Activated naive CD4-positive, alpha-beta T cell treated with Interleukin-2 at 50 U/mL for 16 hours (primary cell): ENCODE measurements around the gene UBA52.
"Not testable (repeated sequence)": the region's sequence is repeated elsewhere in the genome, so short reads cannot be mapped to it uniquely, and the experiment has no call there.

Experiments
- DNase-seq: peaks from one replicate; pipeline ENCODE4 v3.0.0-alpha.2; 2020

The UBA52 gene

DNA sequence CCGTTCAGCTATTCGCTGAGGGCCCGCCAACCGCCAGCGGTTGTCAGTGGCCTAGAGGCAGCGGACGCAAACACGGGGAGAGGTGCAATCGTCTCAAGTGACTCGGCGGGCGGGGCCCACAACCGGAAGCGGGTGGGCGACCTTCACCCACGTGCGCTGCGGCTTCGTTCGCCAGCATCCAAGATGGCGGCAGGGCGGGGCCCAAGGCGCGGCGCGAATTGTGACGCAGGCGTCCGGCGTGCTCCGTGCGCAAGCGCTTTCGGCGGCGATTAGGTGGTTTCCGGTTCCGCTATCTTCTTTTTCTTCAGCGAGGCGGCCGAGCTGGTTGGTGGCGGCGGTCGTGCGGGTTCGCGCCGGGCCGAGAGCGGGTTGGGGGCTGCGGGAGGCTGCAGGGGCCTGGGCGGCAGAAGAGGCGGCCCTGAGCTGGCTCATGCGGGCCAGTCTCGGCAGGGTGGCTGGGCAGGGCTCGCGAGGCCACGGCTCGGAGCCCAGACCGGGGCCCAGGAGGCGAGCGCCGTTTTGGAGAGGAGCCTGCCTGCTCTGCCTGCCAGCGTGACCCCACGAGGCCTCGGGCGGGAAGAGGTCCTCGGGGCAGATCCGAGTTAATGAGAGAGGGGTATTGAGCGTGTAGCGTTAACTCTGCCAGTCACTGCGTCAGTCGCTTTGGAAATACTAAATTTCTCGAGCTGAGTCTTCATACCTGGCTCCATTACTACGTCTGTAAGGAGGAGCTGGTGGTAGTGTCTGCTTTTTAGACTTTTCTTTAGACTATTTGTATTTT is at the start of gene UBA52:
TSS of gene UBA52 (plus strand) at position 294 of the 781 bp plus-strand sequence. CDS start 1,444 bp downstream, outside the sequence.
- peak; percentile 99 for DNase-seq

DNA sequence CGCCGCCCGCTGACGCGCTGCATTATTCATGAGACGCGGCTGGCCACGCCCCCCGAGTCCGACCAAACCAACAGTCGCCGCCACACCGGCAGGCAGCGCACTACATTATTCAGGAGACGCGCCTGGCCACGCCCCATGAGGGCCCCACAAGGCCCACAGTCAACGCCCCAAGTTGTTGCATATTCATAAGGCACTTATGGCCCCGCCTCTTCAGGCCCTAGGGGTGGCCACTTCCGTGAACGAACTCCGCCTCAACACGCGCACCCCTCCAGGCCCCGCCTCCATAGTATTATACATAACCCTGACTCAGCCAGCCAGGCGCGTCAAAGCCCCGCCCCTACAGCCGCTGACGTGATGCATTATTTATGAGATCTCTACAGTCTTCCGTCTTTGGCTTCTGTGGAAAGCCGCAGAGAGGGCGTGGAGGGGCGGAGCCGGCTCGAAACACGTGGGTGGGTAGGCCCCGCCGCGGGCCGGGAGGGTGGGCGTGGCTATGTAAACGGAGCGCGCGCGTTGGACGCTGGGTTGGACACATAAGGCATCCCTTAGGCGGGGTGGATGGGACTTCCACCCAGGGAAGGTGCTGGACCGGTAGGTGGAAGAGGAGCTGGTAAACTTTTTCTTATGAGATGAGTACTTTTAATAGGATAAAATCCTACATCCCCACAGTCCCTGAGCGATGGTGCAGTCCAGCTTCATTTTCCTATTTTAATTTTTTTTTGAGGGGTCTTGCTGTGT is 49.4 kb upstream of the UBA52 start:
- DNase-seq, result peak; percentile 100

DNA sequence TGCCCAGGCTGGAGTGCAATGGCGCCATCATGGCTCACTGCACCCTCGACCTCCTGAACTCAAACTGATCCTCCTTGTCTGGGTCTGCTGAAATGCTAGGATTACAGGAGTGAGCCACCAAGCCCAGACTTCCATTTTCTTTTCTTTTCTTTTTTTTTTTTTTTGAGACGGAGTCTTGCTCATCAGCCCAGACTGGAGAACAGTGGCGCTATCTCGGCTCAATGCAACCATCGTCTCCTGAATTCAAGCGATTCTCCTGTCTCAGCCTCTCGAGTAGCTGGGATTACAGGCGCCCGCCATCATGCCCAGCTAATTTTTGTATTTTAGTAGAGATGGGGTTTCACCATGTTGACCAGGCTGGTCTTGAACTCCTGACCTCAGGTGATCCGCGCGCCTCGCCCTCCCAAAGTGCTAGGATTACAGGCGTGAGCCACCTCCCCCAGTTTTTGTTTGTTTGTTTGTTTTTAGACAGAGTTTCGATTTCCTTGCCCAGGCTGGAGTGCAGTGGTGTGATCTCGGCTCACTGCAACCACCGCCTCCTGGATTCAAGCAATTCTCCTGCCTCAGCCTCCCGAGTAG is 48.7 kb upstream of the UBA52 start:
- not testable (repeated sequence) for DNase-seq

DNA sequence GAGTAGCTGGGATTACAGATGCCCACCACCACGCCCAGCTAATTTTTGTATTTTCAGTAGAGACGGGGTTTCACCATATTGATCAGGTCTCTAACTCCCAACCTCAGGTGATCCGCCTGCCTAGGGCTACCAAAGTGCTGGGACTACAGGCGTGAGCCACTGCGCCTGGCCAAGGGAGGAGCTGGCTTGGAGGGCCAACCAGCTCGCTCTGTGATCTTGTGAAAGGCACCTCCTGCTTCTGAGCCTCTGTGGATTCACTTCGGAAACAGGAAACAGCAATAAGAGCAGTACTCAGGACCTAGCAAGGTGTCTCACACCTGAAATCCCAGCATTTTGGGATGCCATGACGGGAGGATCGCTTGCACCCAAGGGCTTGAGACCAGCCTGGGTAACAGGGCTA is 47.8 kb upstream of the UBA52 start:
- DNase-seq, result no peak

DNA sequence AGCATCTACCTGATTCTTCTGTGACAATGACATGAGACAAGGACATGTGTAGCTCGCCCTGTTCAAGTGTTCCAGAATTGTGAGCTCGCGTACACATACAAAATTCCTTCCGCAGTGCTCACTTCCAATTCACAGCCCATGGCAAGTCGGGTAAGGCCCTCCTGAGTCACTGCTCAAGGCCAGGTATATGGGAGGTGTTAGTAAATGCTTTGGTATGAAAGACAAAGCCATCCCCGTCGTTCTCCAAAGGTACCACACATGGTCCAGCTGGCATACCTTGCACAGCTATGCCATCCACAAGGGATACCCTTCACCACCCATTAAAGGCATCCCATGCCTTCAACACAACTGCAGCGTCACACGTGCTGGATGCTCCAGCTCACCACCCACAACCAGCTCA is 45.3 kb upstream of the UBA52 start:
- no peak for DNase-seq

DNA sequence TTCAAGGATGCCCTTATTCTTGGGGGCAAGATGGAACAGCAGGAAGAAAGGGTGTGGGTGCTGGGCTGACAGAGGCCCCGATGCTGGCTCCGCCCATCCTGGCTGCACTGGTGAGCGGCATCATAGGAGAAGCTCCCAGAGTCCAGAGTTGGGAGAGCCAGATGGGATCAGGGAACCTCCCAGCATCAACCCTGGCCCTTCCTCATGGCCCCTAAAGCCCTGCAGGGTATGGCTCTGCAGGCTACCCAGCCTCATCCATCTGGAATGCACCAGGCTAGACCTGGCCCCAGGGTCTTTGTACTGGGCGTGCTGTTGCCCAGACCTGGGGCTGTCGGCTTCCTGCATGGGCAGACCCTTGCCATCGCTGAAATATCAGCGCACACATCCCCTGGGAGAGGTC is 41.9 kb upstream of the UBA52 start:
- DNase-seq, result no peak

DNA sequence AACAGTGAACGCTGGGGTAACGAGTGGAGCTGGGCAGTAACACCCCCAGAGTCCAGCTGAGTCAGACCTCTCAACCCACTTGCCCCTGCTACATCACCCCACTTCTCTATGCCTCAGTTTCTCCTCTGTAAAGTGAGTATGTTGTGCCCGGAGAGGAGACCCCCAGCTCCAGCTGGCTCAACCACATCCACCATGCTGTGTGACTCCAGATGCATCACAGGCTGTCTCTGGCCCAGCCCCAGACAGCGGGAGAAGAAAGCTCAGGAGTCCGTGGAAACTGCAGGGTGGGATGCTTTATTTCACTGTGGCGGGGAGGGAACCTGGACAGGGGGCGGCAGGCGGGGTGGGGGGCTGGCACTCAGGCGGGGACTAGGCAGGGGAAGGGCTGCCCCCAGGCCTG is 40.2 kb upstream of the UBA52 start:
- DNase-seq, result no peak

DNA sequence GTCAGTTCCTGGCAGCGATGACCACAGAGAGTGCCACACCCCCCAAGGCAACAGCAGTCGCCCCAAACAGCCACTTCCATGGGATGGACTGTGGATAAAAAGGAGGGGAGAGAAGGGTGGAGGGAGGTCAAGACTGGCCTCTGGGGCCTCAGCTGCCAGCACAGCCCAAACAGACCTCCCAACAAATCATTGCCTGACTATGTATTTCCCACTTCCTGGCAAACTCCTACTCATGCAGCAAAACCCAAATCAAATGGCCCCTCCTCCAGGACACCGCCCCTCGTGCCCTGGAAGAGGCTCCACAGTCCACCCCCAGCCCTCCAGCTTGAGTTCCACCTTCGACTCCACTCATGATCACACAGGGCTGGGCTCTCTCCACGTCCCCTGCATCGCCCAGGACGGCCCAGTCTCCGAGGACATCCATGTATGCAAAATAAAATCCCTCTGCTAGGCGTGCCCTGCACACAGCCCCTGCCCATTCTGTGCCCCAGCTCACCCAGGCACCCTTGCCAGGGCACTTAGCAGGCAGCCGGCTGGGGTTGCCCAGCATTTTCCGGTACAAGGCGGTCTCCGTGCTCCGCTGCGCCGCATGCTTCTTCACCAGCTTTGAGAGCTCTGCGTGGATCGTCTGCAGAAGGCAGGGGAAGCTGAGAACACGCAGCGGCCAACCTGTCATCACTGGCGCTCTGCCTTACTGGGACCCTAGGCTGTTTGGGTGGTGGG is 39.3 kb upstream of the UBA52 start:
- no peak for DNase-seq

DNA sequence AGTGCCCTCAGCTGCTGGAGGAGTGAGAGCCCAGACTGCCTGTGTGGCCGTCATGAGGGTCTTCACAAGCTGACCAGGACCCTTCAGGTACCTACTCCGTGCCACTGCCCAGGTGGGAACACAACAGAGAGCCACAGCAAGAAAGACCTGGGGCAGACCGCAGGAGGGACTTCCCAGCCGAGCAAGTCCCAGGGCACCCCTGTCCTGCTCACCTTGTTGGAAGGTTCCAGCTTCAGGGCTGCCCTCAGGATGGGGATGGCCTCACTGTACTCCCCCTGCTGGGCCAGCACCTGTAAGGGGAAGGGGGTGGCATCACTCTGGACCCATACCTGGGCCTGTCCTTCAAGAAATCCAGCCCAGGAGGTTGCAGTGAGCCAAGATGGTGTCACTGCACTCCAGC is 38.6 kb upstream of the UBA52 start:
- DNase-seq, result no peak

DNA sequence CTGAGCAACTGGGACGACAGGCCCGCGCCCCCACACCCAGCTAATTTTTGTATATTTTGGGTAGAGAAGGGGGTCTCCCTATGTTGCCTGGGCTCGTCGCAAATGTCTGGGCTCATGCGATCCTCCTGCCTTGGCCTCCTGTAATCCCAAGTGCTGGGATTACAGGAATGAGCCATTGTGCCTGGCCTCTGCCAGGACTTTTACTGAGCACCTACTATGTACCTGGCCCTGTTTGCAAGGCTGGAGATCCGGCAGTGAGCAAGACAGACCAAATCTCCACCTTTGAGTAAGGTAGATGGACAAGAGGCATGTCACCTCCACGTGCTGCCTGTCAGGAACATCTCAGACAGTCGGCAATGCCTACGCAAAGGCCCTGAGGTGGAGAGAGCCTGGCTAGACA is 35.2 kb upstream of the UBA52 start:
- DNase-seq, result no peak

DNA sequence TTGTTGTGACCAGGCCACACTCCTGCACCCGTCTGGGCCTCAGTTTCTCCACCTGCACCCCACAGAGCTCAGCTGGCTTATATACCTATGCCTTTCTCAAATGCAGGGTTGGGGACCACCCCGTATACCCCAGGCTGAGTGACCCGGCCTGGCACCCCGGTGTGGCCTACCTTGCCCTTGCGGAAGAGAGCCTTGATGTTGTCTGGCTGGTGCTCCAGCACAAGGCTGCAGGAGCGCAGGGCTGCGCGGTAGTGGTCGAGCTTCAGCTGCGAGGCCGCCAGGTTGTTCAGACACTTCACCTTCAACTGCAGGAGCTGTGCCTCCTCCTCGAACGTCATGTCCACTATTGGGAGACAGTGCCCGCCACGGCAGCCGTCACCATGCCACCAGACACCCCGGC is 34.2 kb upstream of the UBA52 start:
- no peak for DNase-seq

DNA sequence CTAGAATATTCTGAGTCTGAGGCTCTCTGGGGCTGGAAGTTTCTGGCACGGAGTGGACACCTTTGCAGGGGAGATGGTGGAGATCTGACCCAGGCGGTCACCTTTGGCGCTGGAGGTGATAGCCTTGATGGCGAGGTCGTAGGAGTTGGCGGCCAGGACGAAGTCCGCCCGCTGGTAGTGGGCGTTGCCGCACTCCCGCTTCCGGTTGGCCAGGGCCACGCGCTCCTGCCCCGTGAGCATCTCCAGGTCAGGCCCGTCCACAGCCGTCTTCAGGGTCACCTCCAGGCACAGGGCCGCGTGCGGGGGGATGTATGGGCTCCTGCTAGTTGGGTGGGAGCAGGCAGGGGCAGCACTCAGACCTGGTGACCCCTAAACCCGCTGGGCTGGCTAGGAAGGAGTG is 33.5 kb upstream of the UBA52 start:
- no peak for DNase-seq

DNA sequence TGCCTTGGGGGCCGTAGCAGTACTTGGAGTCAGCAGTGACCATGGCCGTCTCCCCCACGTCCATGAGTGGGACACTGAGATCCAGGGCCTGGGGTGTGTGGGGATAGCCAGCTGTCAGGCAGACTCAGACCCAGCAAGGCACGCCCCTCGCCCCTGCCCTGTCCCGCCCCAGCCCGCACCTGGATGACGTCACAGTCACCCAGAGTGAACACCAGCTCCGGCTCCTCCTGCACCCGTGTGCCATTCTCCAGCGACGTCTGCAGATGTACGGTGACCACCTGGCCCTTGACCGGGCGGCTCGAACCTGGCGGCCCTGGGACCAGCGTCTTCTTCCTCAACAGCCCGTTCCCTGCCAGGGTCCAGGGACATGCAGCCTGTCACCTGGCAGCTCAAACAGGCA is 32.3 kb upstream of the UBA52 start:
- no peak for DNase-seq

DNA sequence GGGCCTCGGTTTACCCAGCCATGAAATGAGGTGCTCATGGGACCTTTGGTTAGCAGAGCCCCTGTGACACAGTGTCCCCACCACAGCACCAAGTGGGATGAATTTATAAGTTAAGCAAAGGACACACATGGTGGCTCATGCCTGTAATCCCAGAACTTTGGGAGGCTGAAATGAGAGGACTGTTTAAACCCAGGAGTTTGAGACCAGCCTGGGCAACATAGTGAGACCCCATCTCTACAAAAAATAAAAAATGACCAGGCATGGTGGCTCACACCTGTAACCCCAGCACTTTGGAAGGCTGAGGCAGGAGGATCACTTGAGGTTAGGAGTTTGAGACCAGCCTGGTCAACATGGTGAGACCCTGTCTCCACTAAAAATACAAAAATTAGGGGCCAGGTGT is 31.5 kb upstream of the UBA52 start:
- DNase-seq, result not testable (repeated sequence)

DNA sequence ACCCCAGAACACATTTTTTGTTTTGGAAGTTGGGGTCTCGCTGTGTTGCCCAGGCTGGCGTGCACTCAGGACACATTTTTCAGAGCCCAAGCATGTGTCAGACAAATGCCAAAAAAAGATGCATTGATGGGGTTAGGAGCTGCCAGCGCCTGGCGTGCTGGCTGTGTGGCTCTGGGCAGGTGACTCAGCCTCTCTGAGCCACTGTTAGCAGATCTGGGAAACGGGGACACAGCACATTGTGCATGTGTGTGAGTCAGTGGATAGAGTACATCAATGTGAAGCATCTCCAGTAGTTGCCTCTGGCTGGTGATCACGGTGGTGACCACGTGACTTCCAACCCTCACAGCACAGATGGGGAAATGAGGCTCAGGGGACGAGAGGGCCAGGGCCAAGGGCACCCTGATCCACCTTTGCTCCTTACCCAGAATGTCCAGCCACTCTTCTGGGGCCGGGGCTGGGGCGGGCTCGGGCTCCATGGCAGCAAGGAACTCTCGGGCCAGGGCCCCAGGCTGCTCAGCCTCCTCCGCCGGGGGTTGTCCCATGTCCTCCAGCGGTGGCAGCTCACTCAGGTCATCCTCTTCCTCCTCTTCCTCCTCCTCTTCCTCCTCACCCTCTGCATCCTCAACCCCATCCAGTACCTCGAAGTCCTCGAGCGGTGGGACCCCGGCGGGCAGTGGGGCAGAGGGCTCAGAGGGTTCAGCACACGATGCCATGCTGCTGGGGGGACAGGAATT is 30.2 kb upstream of the UBA52 start:
- peak; percentile 32 for DNase-seq

DNA sequence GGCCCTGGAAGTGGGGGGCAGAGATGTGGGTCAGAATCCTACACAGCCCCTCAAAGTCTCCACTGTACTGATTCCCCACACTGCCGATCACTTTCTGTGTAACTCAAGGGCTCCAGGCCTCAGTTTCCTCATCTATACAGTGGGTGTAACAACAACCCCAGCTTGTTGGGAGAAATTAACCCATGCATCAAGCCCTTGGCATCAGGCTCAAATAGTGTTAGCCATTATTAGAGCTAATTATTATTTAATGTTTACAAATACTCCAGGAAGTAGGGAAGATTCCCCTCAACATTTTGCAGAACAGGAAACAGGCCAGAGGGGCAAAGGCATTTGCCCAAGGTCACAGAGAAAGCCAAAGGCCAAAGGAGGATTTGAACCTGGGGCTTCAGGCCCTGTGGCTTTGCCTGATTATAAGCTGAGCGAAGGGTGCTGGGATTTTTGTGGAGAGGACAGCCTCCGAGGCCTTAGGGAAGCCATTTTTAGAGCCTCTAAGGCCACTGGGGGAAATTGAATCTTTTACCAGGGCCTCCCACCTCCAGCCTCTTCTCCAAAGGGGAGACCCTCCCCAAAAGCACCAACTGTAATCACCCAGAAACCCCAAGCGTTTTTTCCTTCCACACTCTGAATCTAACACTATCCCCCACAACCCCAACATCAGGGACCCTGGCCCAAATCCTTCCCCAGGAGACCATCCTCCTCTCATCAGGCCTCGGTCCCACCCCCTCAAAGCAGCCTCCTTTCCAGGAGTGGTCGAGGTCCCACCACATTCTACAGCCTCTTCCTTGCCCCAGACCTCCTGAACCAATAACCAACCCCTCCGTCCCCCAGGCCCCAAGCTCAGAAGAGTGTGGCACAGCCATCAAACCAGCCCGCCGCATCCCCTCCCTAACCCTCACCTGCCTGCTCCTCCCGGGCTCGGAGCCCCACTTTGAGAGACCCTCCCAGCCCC is 29.4 kb upstream of the UBA52 start:
- no peak for DNase-seq

DNA sequence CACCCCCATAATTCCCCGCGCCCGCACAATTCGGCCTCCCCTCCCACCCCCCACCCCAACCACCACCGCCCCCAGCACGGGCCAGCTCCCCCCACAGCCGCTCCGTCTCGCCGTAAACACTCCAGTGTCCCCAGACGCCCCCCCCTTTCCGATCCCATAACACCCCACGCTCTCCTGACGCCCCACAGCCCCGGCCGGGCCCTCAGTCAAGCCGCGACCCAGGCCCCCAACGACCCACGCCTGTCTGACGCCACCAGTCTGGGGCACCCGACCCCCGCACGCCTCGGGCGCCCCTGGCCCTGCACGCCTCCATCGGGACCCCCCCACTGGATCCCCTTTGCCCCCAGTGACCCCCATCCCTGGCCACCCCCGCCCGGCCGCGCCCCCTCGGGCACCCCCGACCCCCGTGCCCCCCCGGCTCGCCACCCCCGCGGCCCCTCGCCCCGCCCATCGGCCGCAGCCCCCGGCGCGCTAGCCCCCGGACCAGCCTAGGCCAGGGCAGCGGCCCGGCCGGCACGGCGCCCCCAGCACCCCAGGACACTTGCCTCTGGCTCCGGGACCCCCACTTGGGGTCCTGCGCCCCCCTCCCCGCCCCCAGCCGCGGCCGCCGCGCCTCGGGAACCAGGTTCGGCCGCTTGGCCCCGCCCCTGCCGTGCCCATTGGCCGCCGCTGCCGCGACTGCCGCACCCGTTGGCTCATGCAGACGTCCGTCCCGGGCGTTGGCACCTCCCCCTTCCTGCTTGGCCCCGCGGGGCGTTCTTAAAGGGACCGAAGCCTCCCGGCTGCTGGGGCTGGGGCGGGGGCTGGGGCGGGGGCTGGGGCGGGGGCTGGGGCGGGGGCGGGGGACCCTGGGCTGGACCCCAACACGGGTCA is 28.5 kb upstream of the UBA52 start, which contains the start of gene FKBP8:
TSS of gene FKBP8 (minus strand) at position 633 of the 873 bp plus-strand sequence. CDS start 1,603 bp downstream, outside the sequence.
- DNase-seq, result peak; percentile 96

DNA sequence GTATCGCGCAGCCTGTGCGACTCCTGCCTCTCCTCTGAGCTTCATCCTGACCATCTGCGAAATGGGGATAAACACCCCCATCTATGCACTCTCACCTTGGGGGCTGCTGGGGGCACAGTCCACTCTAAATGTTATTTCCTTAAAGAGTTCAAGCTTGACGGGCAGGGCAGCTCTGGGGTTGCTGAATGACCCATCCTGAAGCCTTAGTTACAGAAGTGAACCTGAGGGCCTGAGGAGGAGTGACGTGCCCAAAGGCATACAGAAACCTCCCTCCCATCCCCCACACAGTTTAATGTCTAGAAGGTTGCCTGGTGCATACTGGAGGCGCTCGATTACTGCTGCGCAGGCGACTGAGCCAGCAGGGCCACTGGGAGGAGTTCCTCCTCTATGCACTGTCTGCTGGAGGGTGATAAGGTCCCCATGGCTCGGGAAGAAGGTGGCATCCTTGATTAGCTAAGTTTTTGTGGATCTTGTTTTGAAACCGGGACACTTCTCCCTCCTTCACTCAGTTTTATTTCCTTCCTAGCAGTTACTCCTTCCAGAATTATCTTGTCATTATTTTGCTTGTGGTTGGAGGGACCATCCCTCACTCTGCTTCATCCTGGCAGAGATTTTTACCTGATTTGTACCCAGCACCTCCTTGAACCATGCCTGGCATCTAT is 27.7 kb upstream of the UBA52 start:
- DNase-seq, result peak; percentile 74

DNA sequence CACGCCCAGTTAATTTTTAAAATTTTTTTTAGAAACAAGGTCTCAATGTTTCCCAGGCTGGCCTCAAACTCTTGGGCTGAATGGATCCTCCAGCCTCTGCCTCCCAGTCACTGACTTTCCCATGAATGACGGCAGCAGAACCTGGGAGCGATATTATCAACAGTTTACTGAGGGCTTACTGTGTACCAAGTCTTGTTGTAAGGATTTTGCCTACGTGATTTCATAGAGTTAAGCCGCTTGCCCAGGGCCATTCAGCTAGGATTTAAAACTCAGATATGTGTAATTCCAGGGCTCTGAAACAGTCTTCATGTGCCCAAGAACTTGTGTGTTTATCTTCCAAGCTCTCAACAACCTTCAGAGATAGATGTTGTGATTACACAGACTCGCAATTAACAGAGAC is 20.0 kb upstream of the UBA52 start:
- DNase-seq, result no peak
